Activated CD4-positive, CD25-positive, alpha-beta regulatory T cell treated with anti-CD3 and anti-CD28 coated beads, Interleukin-2, amount 50 U/mL, for 72 hours (primary cell): ENCODE measurements around the gene HRC.

ENCODE experiments used
- DNase-seq: peaks from one replicate; pipeline ENCODE4 v3.0.0; 2021

Gene HRC

DNA sequence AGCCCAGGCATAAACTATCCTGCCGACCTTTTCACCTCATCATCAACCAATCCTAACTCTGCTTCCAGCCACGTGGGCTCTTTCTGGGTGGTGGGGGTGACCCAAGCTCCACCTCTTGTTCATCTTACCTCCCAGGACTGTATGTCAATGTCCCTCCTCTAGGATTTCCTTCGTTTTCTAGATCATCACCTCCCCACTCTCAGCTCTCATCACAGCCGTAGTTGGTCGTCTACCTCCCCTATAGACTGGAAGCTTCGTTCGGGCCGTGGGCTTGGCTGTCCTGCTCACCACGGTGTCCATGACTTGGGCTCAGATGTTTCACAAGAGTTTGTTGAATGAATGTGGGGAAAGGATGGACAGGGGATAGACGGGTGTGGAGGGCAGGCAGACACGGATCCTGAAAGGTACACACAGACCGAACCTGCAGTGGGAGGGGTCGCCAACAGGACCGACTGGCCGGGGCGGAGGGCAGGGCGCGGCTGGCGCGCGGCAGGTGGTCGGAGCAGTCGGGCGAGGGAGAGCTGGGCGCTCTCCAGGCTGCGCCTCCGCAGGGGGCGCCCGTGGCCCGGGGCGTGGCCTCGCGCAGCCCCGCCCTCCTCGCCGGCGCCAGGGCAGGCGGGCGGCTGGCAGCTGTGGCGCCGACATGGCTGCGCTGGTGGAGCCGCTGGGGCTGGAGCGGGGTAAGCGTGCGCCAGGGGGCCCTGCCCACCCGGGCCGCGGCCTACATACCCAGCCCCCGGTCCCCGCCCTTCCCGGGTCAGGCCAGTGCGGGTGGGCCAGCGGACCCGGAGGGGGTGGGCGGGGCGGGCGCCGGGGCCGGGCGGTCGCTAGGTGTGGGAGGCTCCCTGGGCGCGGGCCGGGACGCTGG lies 41.2 kb downstream of the HRC start, which contains the start of gene LIN7B:
LIN7B (plus strand) TSS at position 609 of the 868 bp plus-strand sequence; CDS start at position 644, 35 bp downstream.
- peak; percentile 85 for DNase-seq

DNA sequence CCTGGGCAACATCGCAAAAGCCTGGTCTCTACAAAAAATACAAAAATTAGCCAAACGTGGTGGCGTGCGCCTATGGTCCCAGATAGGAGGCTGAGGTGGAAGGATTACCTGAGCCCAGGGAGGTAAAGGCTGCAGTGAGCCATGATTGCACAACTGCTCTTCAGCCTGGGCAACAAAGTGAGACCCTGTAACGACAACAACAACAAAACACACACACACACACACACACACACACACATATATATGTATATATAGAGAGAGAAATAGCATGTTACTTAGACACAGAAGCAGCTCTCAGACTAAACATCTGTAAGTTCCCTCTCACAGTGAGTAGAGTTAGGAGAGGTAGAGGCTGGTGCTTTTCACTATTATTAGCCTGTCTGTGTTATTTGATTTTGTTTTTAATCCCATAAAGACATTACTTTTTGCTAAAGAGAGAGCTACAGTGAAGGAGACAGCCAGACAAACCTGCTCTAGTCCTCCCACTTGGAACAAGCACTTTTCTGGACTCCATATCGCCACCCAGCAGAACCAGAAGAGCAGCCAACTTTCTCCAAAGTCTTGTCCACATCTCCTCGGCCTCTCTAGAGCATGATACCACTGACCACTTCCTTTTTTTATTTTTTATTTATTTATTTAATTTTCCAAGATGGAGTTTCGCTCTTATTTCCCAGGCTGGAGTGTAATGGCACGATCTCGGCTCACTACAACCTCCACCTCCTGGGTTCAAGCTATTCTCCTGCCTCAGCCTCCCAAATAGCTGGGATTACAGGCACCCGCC lies 43.8 kb downstream of the HRC start:
- DNase-seq = no peak

DNA sequence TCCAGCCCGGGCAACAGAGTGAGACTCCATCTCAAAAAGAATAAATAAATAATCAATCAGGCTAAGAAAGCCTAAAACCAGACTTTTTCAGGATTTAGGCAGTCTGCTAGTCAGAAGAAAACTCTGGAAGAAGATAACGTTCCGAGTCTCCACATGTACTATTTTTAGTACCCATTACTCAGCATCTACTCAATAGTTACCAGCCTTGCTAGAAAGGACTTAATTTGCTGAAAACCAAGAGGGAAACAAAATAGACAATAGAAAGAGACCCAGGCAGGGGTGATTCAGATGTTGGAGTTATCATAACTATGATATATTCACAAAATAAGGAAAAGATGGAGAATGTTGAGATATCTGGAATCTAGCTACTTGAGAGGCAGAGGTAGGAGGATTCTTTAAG lies 44.6 kb downstream of the HRC start:
- no peak for DNase-seq

DNA sequence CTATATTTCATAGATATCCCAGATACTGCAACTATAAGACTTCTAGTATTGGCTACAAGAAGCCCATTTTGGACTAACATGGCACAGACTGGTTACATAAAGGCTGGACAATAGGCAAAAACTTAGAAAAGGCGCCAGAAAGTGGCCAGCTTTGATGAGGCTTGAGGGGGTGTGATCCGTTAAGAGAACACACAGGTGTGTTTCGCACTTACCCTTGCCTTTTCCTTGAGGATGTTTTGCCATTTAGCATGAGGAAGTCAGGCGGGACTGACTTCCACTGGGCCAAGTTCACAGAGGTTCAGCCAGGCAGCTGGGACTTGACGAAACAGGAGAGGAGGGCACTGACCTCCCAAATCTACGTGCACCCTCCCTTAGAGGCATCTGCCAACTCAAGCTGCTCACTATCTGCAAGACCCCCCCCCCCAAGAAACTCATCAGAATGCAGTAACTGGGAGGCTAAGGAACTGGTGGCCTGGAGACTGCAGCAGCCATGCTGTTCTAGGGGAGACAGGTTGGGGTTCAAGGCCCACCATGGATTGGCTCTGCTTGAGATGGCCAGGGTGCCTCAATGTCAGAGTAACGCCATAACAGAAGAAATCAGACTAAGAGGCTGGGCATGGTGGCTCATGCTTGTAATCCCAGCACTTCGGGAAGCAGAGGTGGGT lies 45.5 kb downstream of the HRC start:
- no peak for DNase-seq

DNA sequence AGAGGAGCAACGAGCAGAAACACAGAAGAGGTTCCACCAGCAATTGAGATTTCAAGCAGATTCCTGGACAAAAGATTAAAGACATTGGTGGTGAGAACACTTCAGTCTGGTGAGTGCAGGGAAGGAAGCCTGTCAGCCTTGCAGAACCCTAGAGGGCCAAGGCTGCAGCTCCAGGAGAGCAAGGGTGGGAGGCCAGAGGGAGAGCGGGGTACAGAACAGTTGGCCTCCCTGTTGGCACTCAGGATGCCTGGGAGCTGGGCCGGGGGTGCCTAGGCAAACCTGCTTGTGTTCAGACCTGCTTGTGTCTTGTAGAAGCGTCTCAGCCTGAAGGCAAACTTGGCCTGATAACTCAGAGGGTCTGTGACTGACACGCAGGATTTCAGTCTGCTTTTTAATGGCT lies 46.1 kb downstream of the HRC start:
- DNase-seq = no peak

DNA sequence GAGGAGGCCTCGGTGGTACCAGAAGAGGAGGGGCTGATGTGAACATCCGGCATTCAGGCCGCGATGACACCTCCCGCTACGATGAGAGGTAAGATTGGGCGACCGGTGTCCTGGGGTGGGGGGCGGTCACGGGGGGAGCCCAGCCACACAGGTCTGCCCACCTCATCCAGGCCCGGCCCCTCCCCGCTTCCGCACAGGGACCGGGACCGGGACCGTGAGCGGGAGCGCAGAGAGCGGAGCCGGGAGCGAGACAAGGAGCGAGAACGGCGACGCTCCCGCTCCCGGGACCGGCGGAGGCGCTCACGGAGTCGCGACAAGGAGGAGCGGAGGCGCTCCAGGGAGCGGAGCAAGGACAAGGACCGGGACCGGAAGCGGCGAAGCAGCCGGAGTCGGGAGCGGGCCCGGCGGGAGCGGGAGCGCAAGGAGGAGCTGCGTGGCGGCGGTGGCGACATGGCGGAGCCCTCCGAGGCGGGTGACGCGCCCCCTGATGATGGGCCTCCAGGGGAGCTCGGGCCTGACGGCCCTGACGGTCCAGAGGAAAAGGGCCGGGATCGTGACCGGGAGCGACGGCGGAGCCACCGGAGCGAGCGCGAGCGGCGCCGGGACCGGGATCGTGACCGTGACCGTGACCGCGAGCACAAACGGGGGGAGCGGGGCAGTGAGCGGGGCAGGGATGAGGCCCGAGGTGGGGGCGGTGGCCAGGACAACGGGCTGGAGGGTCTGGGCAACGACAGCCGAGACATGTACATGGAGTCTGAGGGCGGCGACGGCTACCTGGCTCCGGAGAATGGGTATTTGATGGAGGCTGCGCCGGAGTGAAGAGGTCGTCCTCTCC lies 47.4 kb downstream of the HRC start:
- DNase-seq = no peak

DNA sequence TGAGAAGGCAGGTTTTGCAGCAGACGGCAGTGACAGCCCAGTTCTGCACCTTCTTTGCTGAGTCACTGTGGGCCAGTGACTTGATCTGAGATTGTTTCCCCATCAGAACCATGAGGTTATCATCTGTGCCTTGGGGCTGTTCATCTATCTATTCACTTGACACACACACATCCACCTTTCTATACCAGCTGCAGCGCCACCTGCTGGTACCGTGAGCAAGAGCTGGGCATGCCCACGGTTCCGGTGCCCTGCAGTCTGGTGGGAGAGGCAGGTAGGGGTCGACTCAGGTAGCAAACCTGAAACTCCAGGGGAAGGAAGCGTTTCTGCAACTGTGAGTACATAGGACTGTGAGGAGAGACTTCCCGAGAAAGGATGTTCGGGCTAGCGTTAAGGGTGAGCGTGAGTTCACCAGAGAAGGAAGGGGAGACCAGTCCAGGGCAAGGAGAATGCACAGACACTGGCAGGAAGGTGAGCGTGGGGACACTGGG lies 48.5 kb downstream of the HRC start:
- peak; percentile 71 for DNase-seq

DNA sequence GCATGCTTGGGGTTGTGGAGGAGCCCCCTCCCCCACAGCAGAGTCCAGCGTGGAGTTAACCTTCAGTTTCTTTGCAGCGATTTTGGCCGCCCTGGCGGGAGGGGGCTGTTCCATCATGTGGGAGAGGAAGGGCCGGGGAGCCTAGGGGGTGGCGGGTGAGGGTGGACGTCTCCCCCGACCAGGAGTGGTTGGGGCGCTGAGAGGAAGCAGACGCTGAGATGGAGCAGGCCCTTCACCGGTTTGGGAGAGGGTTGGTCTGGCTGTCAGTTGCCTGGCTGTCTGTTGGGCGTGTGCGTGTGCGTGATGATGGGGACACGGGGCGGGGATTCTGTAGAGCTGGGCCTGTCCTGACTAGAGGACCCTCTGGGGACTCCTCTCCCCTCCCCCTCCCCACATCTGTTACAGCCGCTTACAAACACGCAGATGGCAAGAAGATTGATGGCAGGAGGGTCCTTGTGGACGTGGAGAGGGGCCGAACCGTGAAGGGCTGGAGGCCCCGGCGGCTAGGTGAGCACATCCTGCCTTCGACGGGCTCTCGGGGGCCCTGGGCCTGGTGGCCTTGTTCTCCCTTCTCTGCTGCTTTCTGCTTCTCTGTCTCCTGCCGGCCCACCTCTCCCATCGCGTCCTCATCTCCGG lies 50.8 kb downstream of the HRC start:
- DNase-seq = no peak

DNA sequence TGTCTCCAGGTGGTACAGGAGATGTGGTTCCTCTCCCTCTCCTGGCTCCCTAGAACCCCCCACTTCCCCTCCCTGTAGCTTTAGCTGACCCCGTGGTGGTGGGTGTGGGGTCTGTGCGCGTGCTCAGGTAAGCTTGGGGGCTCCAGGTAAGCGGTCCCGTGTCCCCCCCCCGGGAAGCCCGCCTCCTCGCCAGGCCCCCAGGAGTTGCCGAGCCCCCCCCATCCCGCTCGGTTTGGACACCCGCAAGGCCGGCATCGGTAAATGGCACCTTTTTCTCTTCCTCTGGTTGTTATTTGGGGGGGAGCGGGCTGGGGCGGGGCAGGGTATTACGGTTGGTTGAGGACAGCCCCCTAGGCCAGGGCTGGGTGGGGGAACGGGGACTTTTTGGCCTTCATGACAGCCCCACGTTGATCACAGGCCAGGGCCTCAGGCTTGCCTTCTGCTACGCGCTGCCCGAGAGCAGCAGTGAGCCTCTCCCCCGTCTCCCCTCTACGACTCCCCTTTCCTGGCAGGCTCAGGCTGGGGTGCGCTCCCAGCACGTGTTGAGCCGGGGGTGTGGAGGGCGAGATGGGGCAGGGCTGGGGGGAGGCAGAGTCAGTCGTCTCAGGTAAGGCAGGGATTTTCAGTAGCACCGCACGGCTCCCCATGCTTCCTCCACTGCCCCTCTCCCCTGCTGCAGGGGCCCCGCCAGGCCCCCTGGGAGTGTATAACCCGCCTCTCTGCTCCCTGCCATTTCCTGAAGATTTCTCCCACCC lies 51.7 kb downstream of the HRC start:
- DNase-seq = no peak

DNA sequence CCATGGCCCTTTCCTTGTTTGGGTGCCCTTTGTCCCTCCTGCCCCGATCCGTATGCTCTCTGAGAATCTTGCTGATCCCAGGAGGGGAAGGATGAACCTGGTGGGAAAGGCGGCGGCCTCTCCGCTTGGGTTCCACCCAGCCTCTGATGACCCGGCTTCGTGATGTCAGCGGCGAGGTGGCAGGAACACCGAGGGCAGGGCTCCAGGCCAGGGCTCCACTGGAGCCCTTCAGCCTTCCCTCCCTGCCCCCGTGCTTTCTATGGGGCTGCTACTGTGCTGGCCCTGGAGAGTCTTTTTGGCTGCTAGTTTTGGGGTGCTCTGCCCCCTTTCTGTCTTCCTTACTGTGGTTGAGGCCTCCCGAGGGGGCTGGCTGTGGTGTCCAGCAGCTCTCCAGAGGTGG lies 52.9 kb downstream of the HRC start:
- no peak for DNase-seq
